Measurements from ENCODE around the gene LIN54.
"Not testable (repeated sequence)": the region's sequence is repeated elsewhere in the genome, so short reads cannot be mapped to it uniquely, and the experiment has no call there.

The LIN54 gene

GRCh38 chr4:83010522-83011318 lies at the start of gene LIN54:
Gene LIN54 (minus strand): TSS chr4:83010823. CDS start chr4:82984844, 25,979 bp downstream.
- Histone ChIP-seq H3K27me3 (ENCODE audit: control insufficient read depth in 1 of 2, insufficient read depth in 2 of 2, low read length in 2 of 2) (no peaks in the 10 kb centered on the region), H3K36me3 (ENCODE audit: control insufficient read depth in 1 of 2, insufficient read depth in 2 of 2, low read length in 2 of 2) (no peaks in the 10 kb centered on the region), H3K27ac (ENCODE audit: low read depth, low read length) (peak within 1 kb of the TSS; percentile 72), H3K4me3 (ENCODE audit: low read depth in 1 of 2, low read length in 2 of 2) (peak within 1 kb of the TSS; percentile 84 to 90), H3K9me3 (ENCODE audit: control insufficient read depth in 1 of 2, low read length in 2 of 2) (no peaks in the 10 kb centered on the region), H3K4me1 (ENCODE audit: control insufficient read depth in 1 of 2, insufficient read depth in 2 of 2, low read length in 2 of 2) (peaks cover 24% of the 10 kb centered on the region in 2 donors), H3K9ac (ENCODE audit: low read depth in 1 of 2, low read length in 2 of 2) (peak within 1 kb of the TSS; percentile 76 to 79)

GRCh38 chr4:83054928-83055327 lies 44.3 kb upstream of the LIN54 start:
- H3K27ac ChIP-seq (ENCODE audit: low read depth, low read length), result no peak overlapping the region
- H3K4me3 ChIP-seq (ENCODE audit: low read depth in 1 of 2, low read length in 2 of 2), result no peak overlapping the region
- H3K36me3 ChIP-seq (ENCODE audit: control insufficient read depth in 1 of 2, insufficient read depth in 2 of 2, low read length in 2 of 2), result peaks cover 16 to 44% of the 10 kb centered on the region in 2 donors
- no peak overlapping the region for H3K9ac ChIP-seq (ENCODE audit: low read depth in 1 of 2, low read length in 2 of 2)
- H3K4me1 ChIP-seq (ENCODE audit: control insufficient read depth in 1 of 2, insufficient read depth in 2 of 2, low read length in 2 of 2), result no peaks in the 10 kb centered on the region
- H3K27me3 ChIP-seq (ENCODE audit: control insufficient read depth in 1 of 2, insufficient read depth in 2 of 2, low read length in 2 of 2), result no peaks in the 10 kb centered on the region
- H3K9me3 ChIP-seq (ENCODE audit: control insufficient read depth in 1 of 2, low read length in 2 of 2), result no peaks in the 10 kb centered on the region

DNA sequence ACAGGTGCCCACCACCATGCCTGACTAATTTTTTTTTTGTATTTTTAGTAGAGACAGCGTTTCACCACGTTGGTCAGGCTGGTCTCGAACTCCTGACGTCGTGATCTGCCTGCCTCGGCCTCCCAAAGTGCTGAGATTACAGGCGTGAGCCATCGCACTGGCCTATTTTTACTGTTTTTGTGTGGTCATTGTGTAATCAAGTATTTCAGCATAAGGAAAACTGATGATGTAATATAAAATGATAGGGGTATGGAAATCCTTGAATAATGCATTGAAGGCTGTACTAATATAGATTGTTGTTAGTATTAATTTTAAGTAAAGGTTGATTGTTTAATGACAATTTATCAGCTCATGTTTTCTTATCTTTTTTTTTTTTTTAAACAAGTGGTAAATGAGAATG lies 38.2 kb upstream of the LIN54 start:
- H3K27me3 ChIP-seq (ENCODE audit: control insufficient read depth in 1 of 2, insufficient read depth in 2 of 2, low read length in 2 of 2); H3K4me1 ChIP-seq (ENCODE audit: control insufficient read depth in 1 of 2, insufficient read depth in 2 of 2, low read length in 2 of 2); H3K9me3 ChIP-seq (ENCODE audit: control insufficient read depth in 1 of 2, low read length in 2 of 2); H3K9ac ChIP-seq (ENCODE audit: low read depth in 1 of 2, low read length in 2 of 2); H3K4me3 ChIP-seq (ENCODE audit: low read depth in 1 of 2, low read length in 2 of 2); H3K27ac ChIP-seq (ENCODE audit: low read depth, low read length): not testable (repeated sequence)
- peaks cover 21 to 43% of the 10 kb centered on the region in 2 donors for H3K36me3 ChIP-seq (ENCODE audit: control insufficient read depth in 1 of 2, insufficient read depth in 2 of 2, low read length in 2 of 2)

GRCh38 chr4:83046693-83047473 lies 36.3 kb upstream of the LIN54 start:
- Histone ChIP-seq H3K9me3 (ENCODE audit: control insufficient read depth in 1 of 2, low read length in 2 of 2) (no peaks in the 10 kb centered on the region), H3K36me3 (ENCODE audit: control insufficient read depth in 1 of 2, insufficient read depth in 2 of 2, low read length in 2 of 2) (peaks cover 21 to 28% of the 10 kb centered on the region in 2 donors), H3K27me3 (ENCODE audit: control insufficient read depth in 1 of 2, insufficient read depth in 2 of 2, low read length in 2 of 2) (no peaks in the 10 kb centered on the region), H3K27ac (ENCODE audit: low read depth, low read length) (no peak overlapping the region), H3K9ac (ENCODE audit: low read depth in 1 of 2, low read length in 2 of 2) (no peak overlapping the region), H3K4me1 (ENCODE audit: control insufficient read depth in 1 of 2, insufficient read depth in 2 of 2, low read length in 2 of 2) (no peaks in the 10 kb centered on the region), H3K4me3 (ENCODE audit: low read depth in 1 of 2, low read length in 2 of 2) (no peak overlapping the region)

DNA sequence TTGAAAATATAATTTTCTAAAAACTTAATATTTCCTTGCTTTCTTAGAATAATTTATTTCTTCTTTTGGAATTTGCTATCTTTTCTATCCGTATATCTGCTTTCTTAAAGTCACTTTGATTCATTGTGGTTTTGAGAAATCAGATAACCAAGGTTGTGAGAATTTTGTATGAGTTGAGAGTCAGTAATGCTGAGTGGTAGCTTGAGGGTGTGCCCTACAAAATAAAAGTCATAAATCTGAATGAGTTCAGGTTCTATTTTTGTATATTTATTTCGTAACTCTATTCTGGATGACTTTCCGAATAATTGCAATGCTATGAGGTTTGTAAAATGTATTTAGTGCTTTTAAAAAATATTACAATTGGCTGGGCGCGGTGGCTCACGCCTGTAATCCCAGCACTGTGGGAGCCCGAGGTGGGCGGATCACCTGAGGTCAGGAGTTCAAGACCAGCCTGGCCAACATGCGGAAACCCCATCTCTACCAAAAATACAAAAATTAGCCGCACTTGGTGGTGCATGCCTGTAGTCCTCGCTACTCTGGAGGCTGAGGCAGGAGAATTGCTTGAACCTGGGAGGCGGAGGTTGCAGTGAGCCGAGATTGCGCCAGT lies 33.3 kb upstream of the LIN54 start:
- Histone ChIP-seq H3K9ac (ENCODE audit: low read depth in 1 of 2, low read length in 2 of 2) (no peak overlapping the region), H3K36me3 (ENCODE audit: control insufficient read depth in 1 of 2, insufficient read depth in 2 of 2, low read length in 2 of 2) (peaks cover 0 to 3% of the 10 kb centered on the region in 2 donors), H3K4me3 (ENCODE audit: low read depth in 1 of 2, low read length in 2 of 2) (no peak overlapping the region), H3K9me3 (ENCODE audit: control insufficient read depth in 1 of 2, low read length in 2 of 2) (no peaks in the 10 kb centered on the region), H3K4me1 (ENCODE audit: control insufficient read depth in 1 of 2, insufficient read depth in 2 of 2, low read length in 2 of 2) (no peaks in the 10 kb centered on the region), H3K27me3 (ENCODE audit: control insufficient read depth in 1 of 2, insufficient read depth in 2 of 2, low read length in 2 of 2) (no peaks in the 10 kb centered on the region), H3K27ac (ENCODE audit: low read depth, low read length) (no peak overlapping the region)

GRCh38 chr4:83043157-83043556 lies 32.5 kb upstream of the LIN54 start:
- not testable (repeated sequence) for H3K9me3 ChIP-seq (ENCODE audit: control insufficient read depth in 1 of 2, low read length in 2 of 2); H3K27me3 ChIP-seq (ENCODE audit: control insufficient read depth in 1 of 2, insufficient read depth in 2 of 2, low read length in 2 of 2); H3K4me1 ChIP-seq (ENCODE audit: control insufficient read depth in 1 of 2, insufficient read depth in 2 of 2, low read length in 2 of 2); H3K4me3 ChIP-seq (ENCODE audit: low read depth in 1 of 2, low read length in 2 of 2); H3K27ac ChIP-seq (ENCODE audit: low read depth, low read length); H3K9ac ChIP-seq (ENCODE audit: low read depth in 1 of 2, low read length in 2 of 2); H3K36me3 ChIP-seq (ENCODE audit: control insufficient read depth in 1 of 2, insufficient read depth in 2 of 2, low read length in 2 of 2)

- Histone ChIP-seq H3K27ac (ENCODE audit: low read depth, low read length) (no peak overlapping the region), H3K9ac (ENCODE audit: low read depth in 1 of 2, low read length in 2 of 2) (no peak overlapping the region), H3K36me3 (ENCODE audit: control insufficient read depth in 1 of 2, insufficient read depth in 2 of 2, low read length in 2 of 2) (no peaks in the 10 kb centered on the region), H3K27me3 (ENCODE audit: control insufficient read depth in 1 of 2, insufficient read depth in 2 of 2, low read length in 2 of 2) (no peaks in the 10 kb centered on the region), H3K4me3 (ENCODE audit: low read depth in 1 of 2, low read length in 2 of 2) (no peak overlapping the region), H3K4me1 (ENCODE audit: control insufficient read depth in 1 of 2, insufficient read depth in 2 of 2, low read length in 2 of 2) (peaks cover 12 to 15% of the 10 kb centered on the region in 2 donors), H3K9me3 (ENCODE audit: control insufficient read depth in 1 of 2, low read length in 2 of 2) (no peaks in the 10 kb centered on the region)
Measured at GRCh38 chr4:83040269-83040668, 29.6 kb upstream of the LIN54 start.

GRCh38 chr4:83036991-83037665 lies 26.5 kb upstream of the LIN54 start:
- no peaks in the 10 kb centered on the region for H3K9me3 ChIP-seq (ENCODE audit: control insufficient read depth in 1 of 2, low read length in 2 of 2)
- no peaks in the 10 kb centered on the region for H3K27me3 ChIP-seq (ENCODE audit: control insufficient read depth in 1 of 2, insufficient read depth in 2 of 2, low read length in 2 of 2)
- H3K4me3 ChIP-seq (ENCODE audit: low read depth in 1 of 2, low read length in 2 of 2), result no peak overlapping the region
- H3K27ac ChIP-seq (ENCODE audit: low read depth, low read length), result no peak overlapping the region
- H3K4me1 ChIP-seq (ENCODE audit: control insufficient read depth in 1 of 2, insufficient read depth in 2 of 2, low read length in 2 of 2), result peaks cover 12 to 15% of the 10 kb centered on the region in 2 donors
- H3K36me3 ChIP-seq (ENCODE audit: control insufficient read depth in 1 of 2, insufficient read depth in 2 of 2, low read length in 2 of 2), result no peaks in the 10 kb centered on the region
- no peak overlapping the region for H3K9ac ChIP-seq (ENCODE audit: low read depth in 1 of 2, low read length in 2 of 2)

DNA sequence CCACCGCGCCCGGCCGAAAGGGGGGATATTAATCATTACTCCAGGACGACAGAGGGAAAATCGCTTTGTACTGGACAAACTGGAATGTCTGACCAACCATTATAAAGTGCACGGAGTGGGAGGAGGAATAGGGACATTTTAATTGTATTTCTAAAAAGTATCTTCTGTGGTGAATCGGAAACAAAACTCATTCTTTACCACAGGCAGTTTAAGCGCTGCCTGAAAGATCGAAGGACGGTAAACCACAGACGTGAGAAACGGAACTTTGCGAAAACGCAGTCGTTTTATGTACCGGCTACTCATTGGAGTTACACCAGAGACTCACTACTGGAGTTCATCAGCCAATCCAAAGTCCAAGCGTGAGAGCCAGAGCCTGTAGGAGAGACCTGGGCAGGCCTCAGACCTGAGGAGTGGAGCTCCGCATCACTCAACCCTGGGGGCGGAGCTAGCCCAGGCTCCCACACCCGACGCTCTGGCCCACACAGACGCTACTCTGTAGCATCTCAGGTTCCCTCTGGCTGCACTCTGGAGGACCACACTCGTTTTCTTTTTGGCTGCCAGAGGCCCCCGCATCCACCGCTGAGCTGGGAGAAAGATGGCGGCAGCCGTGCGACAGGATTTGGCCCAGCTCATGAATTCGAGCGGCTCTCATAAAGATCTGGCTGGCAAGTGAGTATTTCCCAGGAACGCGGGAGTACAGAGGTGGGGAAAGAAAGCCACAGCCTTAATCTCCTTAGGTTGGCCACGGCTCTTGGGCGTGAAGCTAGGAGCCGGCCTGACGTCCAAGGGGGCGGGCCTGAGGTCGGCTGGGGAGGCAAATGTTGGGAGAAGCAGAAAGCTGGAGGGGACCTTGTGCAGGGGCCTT lies 24.2 kb upstream of the LIN54 start, which contains the start of gene COPS4:
Gene COPS4 (plus strand): TSS at position 554 of the 865 bp plus-strand sequence. CDS start 42 bp downstream, at position 596.
- H3K27ac ChIP-seq (ENCODE audit: low read depth, low read length), result peak within 1 kb of the TSS; percentile 76
- H3K9me3 ChIP-seq (ENCODE audit: control insufficient read depth in 1 of 2, low read length in 2 of 2), result no peaks in the 10 kb centered on the region
- peak within 1 kb of the TSS; percentile 75 to 85 for H3K9ac ChIP-seq (ENCODE audit: low read depth in 1 of 2, low read length in 2 of 2)
- H3K27me3 ChIP-seq (ENCODE audit: control insufficient read depth in 1 of 2, insufficient read depth in 2 of 2, low read length in 2 of 2), result no peaks in the 10 kb centered on the region
- H3K36me3 ChIP-seq (ENCODE audit: control insufficient read depth in 1 of 2, insufficient read depth in 2 of 2, low read length in 2 of 2), result no peaks in the 10 kb centered on the region
- peak within 1 kb of the TSS; percentile 87 to 97 for H3K4me3 ChIP-seq (ENCODE audit: low read depth in 1 of 2, low read length in 2 of 2)
- H3K4me1 ChIP-seq (ENCODE audit: control insufficient read depth in 1 of 2, insufficient read depth in 2 of 2, low read length in 2 of 2), result peaks cover 12 to 15% of the 10 kb centered on the region in 2 donors

Data from duodenal mucosa (tissue), 2 donors.